HEK293 (cell line): ENCODE data around the gene PACS2.

Source experiments
- CTCF ChIA-PET: fragments of 350-600 bp; formaldehyde crosslinking; extraction: SDS; loops from one replicate; lab custom pipeline; 2021; ENCODE audit warnings: antibody characterized with exemption; lab: Yijun Ruan, JAX
- POLR2A ChIA-PET: fragments of 300-600 bp; formaldehyde crosslinking; extraction: SDS; loops from one replicate; lab custom pipeline; 2020; ENCODE audit warnings: antibody characterized with exemption, inconsistent platforms; lab: Yijun Ruan, JAX
- H3K27ac ChIP-seq: fragments of 200-500 bp; sonication (Bioruptor generic); 2 replicates; pipeline ENCODE4 v1.5.1; 2014; ENCODE audit warnings: low read depth, low read length, control low read depth, inconsistent platforms; ENCODE audit errors: extremely low read depth
- H3K36me3 ChIP-seq, 2 experiments: fragments of 200-500 bp in 1 of 2; sonication (Bioruptor generic) in 1 of 2; 1 replicate in 1 of 2; 2 replicates in 1 of 2; pipeline ENCODE4 v1.5.1; 2014 to 2017; ENCODE audit warnings: inconsistent platforms in 2 of 2, low read length in 2 of 2; ENCODE audit not compliant: control insufficient read depth in 2 of 2, insufficient read depth in 1 of 2
- H3K4me1 ChIP-seq: fragments of 200-500 bp; sonication (Bioruptor generic); 2 replicates; pipeline ENCODE4 v1.5.1; 2014; ENCODE audit warnings: mild to moderate bottlenecking, low read length, inconsistent platforms; ENCODE audit not compliant: control insufficient read depth, insufficient read depth
- H3K4me3 ChIP-seq: 2 replicates; pipeline ENCODE4 v1.5.1; 2011; ENCODE audit warnings: low read depth, mild to moderate bottlenecking, control low read depth, low read length, moderate library complexity
- H3K9me3 ChIP-seq: fragments of 200-500 bp; sonication (Bioruptor generic); 2 replicates; pipeline ENCODE4 v1.5.1; 2014; ENCODE audit warnings: low read depth, low read length, inconsistent platforms; ENCODE audit not compliant: control insufficient read depth, insufficient read depth
- CTCF ChIP-seq: fragments of 450-650 bp; formaldehyde crosslinking; IDR thresholded peaks from 2 replicates; pipeline ENCODE4 v1.5.1; 2016; ENCODE audit warnings: missing biosample characterization, missing genetic modification characterization
- GLIS1 ChIP-seq: fragments of 450-650 bp; formaldehyde crosslinking; IDR thresholded peaks from 2 replicates; pipeline ENCODE4 v1.5.1; 2016; ENCODE audit warnings: missing biosample characterization, missing genetic modification characterization
- KLF9 ChIP-seq: fragments of 450-650 bp; formaldehyde crosslinking; IDR thresholded peaks from 2 replicates; pipeline ENCODE4 v1.5.1; 2016; ENCODE audit warnings: missing biosample characterization, missing genetic modification characterization, low read depth
- PRDM10 ChIP-seq: fragments of 450-650 bp; formaldehyde crosslinking; IDR thresholded peaks from 2 replicates; pipeline ENCODE4 v1.5.1; 2016; ENCODE audit warnings: missing biosample characterization, missing genetic modification characterization
- SCRT2 ChIP-seq: fragments of 450-650 bp; formaldehyde crosslinking; IDR thresholded peaks from 2 replicates; pipeline ENCODE4 v1.5.1; 2016; ENCODE audit warnings: missing biosample characterization, missing genetic modification characterization
- SETDB1 ChIP-seq: IDR thresholded peaks from one replicate; pipeline ENCODE4 v1.6.1; 2017; ENCODE audit warnings: mild to moderate bottlenecking, low read length, moderate library complexity, mixed read lengths; ENCODE audit not compliant: insufficient read length
- ZBTB20 ChIP-seq: fragments of 450-650 bp; formaldehyde crosslinking; IDR thresholded peaks from 2 replicates; pipeline ENCODE4 v1.5.1; 2016; ENCODE audit warnings: missing biosample characterization, missing genetic modification characterization
- ZBTB49 ChIP-seq: fragments of 450-650 bp; formaldehyde crosslinking; IDR thresholded peaks from 2 replicates; pipeline ENCODE4 v1.5.1; 2016; ENCODE audit warnings: missing biosample characterization, missing genetic modification characterization, low read depth
- ZFP3 ChIP-seq: fragments of 450-650 bp; formaldehyde crosslinking; IDR thresholded peaks from 2 replicates; pipeline ENCODE4 v1.5.1; 2016; ENCODE audit warnings: low read depth, missing biosample characterization, missing genetic modification characterization
- ZIC2 ChIP-seq: fragments of 450-650 bp; formaldehyde crosslinking; IDR thresholded peaks from 2 replicates; pipeline ENCODE4 v1.5.1; 2016; ENCODE audit warnings: missing biosample characterization, missing genetic modification characterization
- ZNF148 ChIP-seq: fragments of 450-650 bp; formaldehyde crosslinking; IDR thresholded peaks from 2 replicates; pipeline ENCODE4 v1.5.0; 2017; ENCODE audit warnings: missing biosample characterization, missing genetic modification characterization, borderline replicate concordance
- ZNF155 ChIP-seq: fragments of 450-650 bp; formaldehyde crosslinking; IDR thresholded peaks from 2 replicates; pipeline ENCODE4 v1.5.1; 2016; ENCODE audit warnings: missing biosample characterization, missing genetic modification characterization
- ZNF221 ChIP-seq: fragments of 450-650 bp; formaldehyde crosslinking; IDR thresholded peaks from 2 replicates; pipeline ENCODE4 v1.5.1; 2017; ENCODE audit warnings: missing biosample characterization, missing genetic modification characterization, borderline replicate concordance
- ZNF239 ChIP-seq: fragments of 450-650 bp; formaldehyde crosslinking; IDR thresholded peaks from 2 replicates; pipeline ENCODE4 v1.5.1; 2016; ENCODE audit warnings: missing biosample characterization, missing genetic modification characterization
- ZNF426 ChIP-seq: fragments of 450-650 bp; formaldehyde crosslinking; IDR thresholded peaks from 2 replicates; pipeline ENCODE4 v1.5.1; 2017; ENCODE audit warnings: missing biosample characterization, missing genetic modification characterization, mild to moderate bottlenecking, inconsistent platforms, moderate library complexity
- ZNF501 ChIP-seq: fragments of 450-650 bp; formaldehyde crosslinking; IDR thresholded peaks from 2 replicates; pipeline ENCODE4 v1.5.1; 2016; ENCODE audit warnings: missing biosample characterization, missing genetic modification characterization
- ZNF529 ChIP-seq: fragments of 450-650 bp; formaldehyde crosslinking; IDR thresholded peaks from 2 replicates; pipeline ENCODE4 v1.5.1; 2017; ENCODE audit warnings: missing genetic modification characterization, missing biosample characterization; ENCODE audit not compliant: insufficient replicate concordance
- ZNF580 ChIP-seq: fragments of 450-650 bp; formaldehyde crosslinking; IDR thresholded peaks from 2 replicates; pipeline ENCODE4 v1.5.1; 2016; ENCODE audit warnings: missing biosample characterization, missing genetic modification characterization
- ZNF670 ChIP-seq: fragments of 450-650 bp; formaldehyde crosslinking; IDR thresholded peaks from 2 replicates; pipeline ENCODE4 v1.5.1; 2016; ENCODE audit warnings: missing biosample characterization, missing genetic modification characterization, low read depth
- ZNF707 ChIP-seq: fragments of 450-650 bp; formaldehyde crosslinking; IDR thresholded peaks from 2 replicates; pipeline ENCODE4 v1.5.1; 2016; ENCODE audit warnings: missing biosample characterization, missing genetic modification characterization
- ZNF830 ChIP-seq: fragments of 450-650 bp; IDR thresholded peaks from 2 replicates; pipeline ENCODE4 v1.5.0; 2018; ENCODE audit warnings: missing biosample characterization, missing genetic modification characterization, low read depth, mild to moderate bottlenecking, moderate library complexity

Gene PACS2

GRCh38 chr14:105439710-105440553 is 125.4 kb downstream of the PACS2 start:
- POLR2A ChIA-PET = no interaction called here
- CTCF ChIA-PET = no interaction called here
- peaks cover 0 to 69% of the 10 kb centered on the region in 2 experiments; a peak in 2 of 3 replicates for H3K36me3 ChIP-seq
- H3K9me3 ChIP-seq = no peaks in the 10 kb centered on the region
- H3K27ac ChIP-seq = no peak overlapping the region
- no peaks in the 10 kb centered on the region for H3K4me1 ChIP-seq
- H3K4me3 ChIP-seq = no peak overlapping the region
- TF ChIP-seq ZNF239 (tag by site-specific recombination) (no peak), ZIC2 (peak; percentile 86), ZNF670 (tag by site-specific recombination) (no peak), ZBTB20 (tag by site-specific recombination) (no peak), ZNF221 (no peak), KLF9 (tag by site-specific recombination) (no peak), CTCF (0 out of 2 replicates have a peak, but pooled peaks have one; percentile 11), ZNF148 (tag by site-specific recombination) (no peak), GLIS1 (tag by site-specific recombination) (peak; percentile 25; the same call in 1 of the 2 replicates)

- Histone ChIP-seq H3K36me3 (peaks cover 0 to 68% of the 10 kb centered on the region in 2 experiments; a peak in 2 of 3 replicates), H3K4me3 (no peak overlapping the region), H3K27ac (no peak overlapping the region), H3K4me1 (no peaks in the 10 kb centered on the region), H3K9me3 (no peaks in the 10 kb centered on the region)
- TF ChIP-seq ZFP3 (no peak), ZNF529 (tag by site-specific recombination) (no peak), PRDM10 (tag by site-specific recombination) (no peak)
- POLR2A ChIA-PET = no interaction called here
- CTCF ChIA-PET = no interaction called here
These were observed 126.0 kb downstream of the PACS2 start for GRCh38 chr14:105440554-105440900.

- H3K36me3 ChIP-seq = peaks cover 0 to 70% of the 10 kb centered on the region in 2 experiments; a peak in 2 of 3 replicates
- no peak overlapping the region for H3K27ac ChIP-seq
- H3K4me1 ChIP-seq = no peaks in the 10 kb centered on the region
- no peak overlapping the region for H3K4me3 ChIP-seq
- H3K9me3 ChIP-seq = no peaks in the 10 kb centered on the region
- POLR2A ChIA-PET = no interaction called here
- CTCF ChIA-PET = no interaction called here
- TF ChIP-seq SCRT2 (tag by site-specific recombination) (no peak), ZNF501 (no peak), ZNF580 (tag by site-specific recombination) (no peak), ZNF707 (tag by site-specific recombination) (no peak), ZNF155 (no peak), ZNF830 (tag by site-specific recombination) (no peak), SETDB1 (no peak), ZNF426 (tag by site-specific recombination) (no peak), GLIS1 (tag by site-specific recombination) (no peak), ZBTB49 (no peak)
These were observed 126.4 kb downstream of the PACS2 start for GRCh38 chr14:105440992-105441391.
